GM13977 (cell line): ENCODE results near the gene SLC12A7.
A peak's percentile ranks its signal among the peaks of the same experiment; 100 is the strongest.

Experiments
- DNase-seq: peaks from one replicate; pipeline ENCODE4 v3.0.0; 2012; ENCODE audit warnings: low spot score
- CTCF ChIP-seq: IDR thresholded peaks from 2 replicates; pipeline ENCODE4 v1.5.1; 2012; ENCODE audit warnings: mild to moderate bottlenecking, control low read depth; ENCODE audit not compliant: insufficient read depth; ENCODE audit errors: extremely low read depth, missing control alignments
- in situ Hi-C: fragments of 300-500 bp; cut with MboI; formaldehyde crosslinking; loops from one replicate; pipeline ENCODE4 v1.12.0; 2022; ENCODE audit warnings: low sequenced_read_pairs, low pct_unique_long_range_greater_than_20kb, mixed read lengths, inconsistent platforms; ENCODE audit not compliant: unreplicated experiment

SLC12A7 gene

GRCh38 chr5:1014346-1014745, 97.5 kb downstream of the SLC12A7 start:
- no peak for TF ChIP-seq CTCF
- no peak for DNase-seq
- in situ Hi-C loops: no loop called here

- DNase-seq: no peak
- TF ChIP-seq CTCF: no peak
- in situ Hi-C loops: no loop called here
Measured at GRCh38 chr5:1013948-1014301, 97.9 kb downstream of the SLC12A7 start.

- TF ChIP-seq CTCF: no peak
- DNase-seq: no peak
- in situ Hi-C loops: no loop called here
Measured at GRCh38 chr5:1013238-1013947, 98.5 kb downstream of the SLC12A7 start.

- in situ Hi-C loops: no loop called here
- no peak for TF ChIP-seq CTCF
- no peak for DNase-seq
Measured at GRCh38 chr5:1012900-1013237, 99.0 kb downstream of the SLC12A7 start.

GRCh38 chr5:1012313-1012841, 99.5 kb downstream of the SLC12A7 start:
- no peak for TF ChIP-seq CTCF
- in situ Hi-C loops: no loop called here

GRCh38 chr5:1011741-1012312, 100.0 kb downstream of the SLC12A7 start:
- in situ Hi-C loops: no loop called here
- no peak for TF ChIP-seq CTCF
- no peak for DNase-seq

More at GRCh38 chr5:1012313-1012841, 99.5 kb downstream of the SLC12A7 start:
- DNase-seq: no peak

- DNase-seq: peak; percentile 84
- in situ Hi-C loops: no loop called here
- TF ChIP-seq CTCF: peak; percentile 67
Measured at GRCh38 chr5:1011226-1011631, 100.6 kb downstream of the SLC12A7 start.
